M059J (cell line): ENCODE measurements around the gene ZNF488. TPM values are rescaled to one million over a fixed set of nuclear protein-coding genes. Genes with fewer than 3 reads are reported as not detected.

Experiments used
- total RNA-seq: library from RNA; depleted of rRNA; stranded (reverse); fragments of >200 nt; shearing (Covaris generic); gene quantifications from 2 replicates; pipeline ENCODE4 v1.2.3, GENCODE V29; 2014; rRNA removed

Gene ZNF488
- total RNA-seq, 1 experiment from 2014 or later = 0.62 TPM

Other genes starting within 250 kb of the ZNF488 start
- not detected in 2 replicates for gene GDF10, start 84.1 kb downstream of the ZNF488 start, total RNA-seq
- not detected in 2 replicates for gene GDF2, start 61.8 kb downstream of the ZNF488 start, total RNA-seq
- not detected in 2 replicates for gene RBP3, start 35.9 kb downstream of the ZNF488 start, total RNA-seq
- 0.54 and 2.4 TPM in 2 replicates for gene ANXA8, start 99.8 kb upstream of the ZNF488 start, total RNA-seq
- gene FAM25G, start 107.4 kb upstream of the ZNF488 start, total RNA-seq = not detected in 2 replicates
- gene AGAP9, start 139.3 kb upstream of the ZNF488 start, total RNA-seq = 1.8 and 2.2 TPM in 2 replicates